HG03060 (cell line): Measurements from ENCODE around the gene TECTA.
"Not testable (repeated sequence)": the region's sequence is repeated elsewhere in the genome, so short reads cannot be mapped to it uniquely, and the experiment has no call there.

ENCODE experiments used
- ATAC-seq: cut with Tn5 transposase; IDR thresholded peaks from one replicate; pipeline ENCODE4 v1.9.1; 2021; ENCODE audit warnings: low read depth, moderate number of reproducible peaks; ENCODE audit not compliant: unreplicated experiment

Gene TECTA

DNA sequence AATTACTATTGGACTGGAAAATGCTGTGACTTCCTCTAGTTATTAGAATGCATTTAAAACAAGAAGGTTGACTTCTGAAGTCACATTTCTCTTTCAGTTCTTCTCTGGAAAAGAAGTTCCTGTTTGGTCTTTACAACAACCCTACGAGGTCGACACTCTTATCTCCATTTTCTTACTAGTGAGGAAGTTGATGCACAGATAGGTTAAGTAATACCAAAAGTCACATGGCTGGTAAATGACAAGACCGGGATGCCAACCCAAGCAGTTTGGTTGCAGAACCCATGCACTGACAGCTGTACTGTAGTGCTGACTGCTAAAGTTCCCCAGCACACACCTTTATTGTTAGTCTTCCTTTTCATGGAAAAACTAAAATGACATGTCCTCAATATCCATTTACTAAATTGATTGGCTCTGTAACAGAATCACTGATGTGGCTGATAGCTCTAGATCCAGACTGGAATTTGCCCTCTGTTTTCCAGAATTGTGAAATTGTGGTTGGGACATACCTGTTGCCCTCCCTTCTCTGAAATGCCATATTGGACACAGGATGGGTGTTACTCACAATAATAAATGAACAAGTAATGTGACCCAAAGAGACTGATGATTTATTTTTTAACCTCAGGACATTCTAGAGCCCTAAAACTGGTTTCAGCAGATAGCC, 9.4 kb upstream of the TECTA start:
- ATAC-seq, result no peak

DNA sequence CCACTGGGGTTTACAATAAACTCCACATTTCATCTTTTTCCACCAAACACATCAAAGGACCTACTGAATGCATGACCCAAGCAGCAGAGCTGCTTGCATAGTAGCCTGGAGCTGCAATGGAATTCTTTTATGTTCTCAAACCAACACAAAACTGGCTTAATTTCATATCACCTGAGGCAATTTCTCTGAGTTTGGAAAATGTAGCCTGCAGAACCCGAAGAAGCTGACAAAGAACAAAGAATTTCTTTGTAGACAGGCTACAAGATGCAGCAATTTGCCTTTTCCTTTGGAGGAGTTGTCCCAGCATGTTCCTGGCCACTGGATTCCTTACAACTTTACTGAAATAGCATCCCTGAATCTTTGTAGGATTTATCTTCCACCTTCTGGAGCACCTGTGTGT, 5.5 kb upstream of the TECTA start:
- no peak for ATAC-seq

DNA sequence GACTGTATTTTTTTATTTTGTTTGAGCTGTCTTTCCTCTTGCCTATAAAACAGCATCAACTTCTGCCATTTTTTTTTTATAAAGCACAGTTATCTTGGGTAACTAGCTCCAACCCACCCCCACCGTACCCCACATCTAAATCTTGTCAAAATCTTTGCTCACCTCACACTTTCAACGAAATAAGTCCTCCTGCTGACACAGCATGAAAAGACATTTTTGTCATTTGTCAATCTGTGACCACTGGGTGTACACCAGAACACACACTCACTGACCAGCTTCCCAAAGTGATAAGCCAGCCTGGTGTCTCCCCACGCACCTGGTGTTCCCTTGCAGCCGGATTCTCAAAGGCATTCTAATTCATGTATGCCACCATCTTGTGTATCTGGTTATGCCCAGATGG, 1.7 kb upstream of the TECTA start:
- ATAC-seq, result no peak

DNA sequence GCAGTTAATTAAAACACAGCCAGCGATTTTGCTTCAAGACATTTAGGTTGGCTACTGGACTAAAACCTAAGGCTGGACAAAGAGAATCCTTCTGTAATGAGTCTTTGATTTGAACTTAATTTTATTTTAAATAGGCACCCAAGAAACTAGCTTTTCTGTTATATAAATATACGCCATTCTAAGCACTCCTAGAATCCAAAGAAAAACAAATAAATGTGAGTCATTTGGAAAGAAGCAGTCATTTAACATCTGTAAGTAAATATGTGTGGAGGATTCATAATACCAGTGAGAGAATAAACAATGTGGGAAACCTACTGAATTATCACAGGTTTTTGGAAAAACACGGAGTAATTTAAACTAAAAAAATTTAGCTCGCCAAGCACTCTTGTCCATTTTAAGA, 1.2 kb upstream of the TECTA start:
- ATAC-seq, result no peak

DNA sequence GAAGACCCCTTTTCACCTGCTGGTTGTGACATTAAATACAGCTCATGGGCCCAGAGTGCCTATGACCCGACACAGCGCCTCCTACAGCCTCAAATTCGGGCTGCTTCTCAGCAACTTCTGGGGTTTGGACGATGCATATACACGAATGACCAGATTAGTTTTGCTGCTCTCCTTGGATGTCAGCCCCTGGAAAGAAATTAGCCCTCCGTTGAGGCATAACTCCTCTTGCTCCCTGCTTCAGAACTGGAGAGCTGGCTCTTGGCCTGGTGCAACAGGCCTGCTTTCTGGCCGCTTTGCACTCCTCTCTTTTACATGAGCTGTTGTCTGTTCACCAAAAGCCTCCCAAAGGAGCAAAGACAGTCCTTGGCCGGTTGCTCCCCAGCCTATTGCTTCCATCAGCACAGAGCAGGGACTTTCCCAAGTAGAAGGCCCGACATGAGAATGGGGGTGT, 3.3 kb downstream of the TECTA start:
- ATAC-seq, result no peak

DNA sequence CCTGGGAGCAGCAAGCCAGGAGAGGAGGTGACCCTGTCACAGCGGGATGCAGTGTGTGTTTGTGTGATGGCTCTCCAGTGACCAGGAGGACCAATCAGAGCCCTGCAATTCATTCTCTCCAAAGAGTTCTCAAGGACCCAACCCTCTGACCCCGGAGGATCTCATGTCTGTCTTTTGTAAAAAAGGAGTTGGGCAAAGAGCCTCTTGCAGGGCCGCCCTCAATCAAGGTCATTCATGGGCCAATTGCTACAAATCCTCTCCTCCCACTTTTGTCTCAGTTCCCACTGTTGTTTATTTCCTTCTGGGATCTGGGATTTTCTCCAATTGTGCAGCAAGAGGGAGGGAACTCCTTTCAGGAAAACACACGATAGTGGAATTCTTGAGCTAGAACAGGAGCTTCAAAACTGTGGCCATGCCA, 4.0 kb downstream of the TECTA start:
- no peak for ATAC-seq

DNA sequence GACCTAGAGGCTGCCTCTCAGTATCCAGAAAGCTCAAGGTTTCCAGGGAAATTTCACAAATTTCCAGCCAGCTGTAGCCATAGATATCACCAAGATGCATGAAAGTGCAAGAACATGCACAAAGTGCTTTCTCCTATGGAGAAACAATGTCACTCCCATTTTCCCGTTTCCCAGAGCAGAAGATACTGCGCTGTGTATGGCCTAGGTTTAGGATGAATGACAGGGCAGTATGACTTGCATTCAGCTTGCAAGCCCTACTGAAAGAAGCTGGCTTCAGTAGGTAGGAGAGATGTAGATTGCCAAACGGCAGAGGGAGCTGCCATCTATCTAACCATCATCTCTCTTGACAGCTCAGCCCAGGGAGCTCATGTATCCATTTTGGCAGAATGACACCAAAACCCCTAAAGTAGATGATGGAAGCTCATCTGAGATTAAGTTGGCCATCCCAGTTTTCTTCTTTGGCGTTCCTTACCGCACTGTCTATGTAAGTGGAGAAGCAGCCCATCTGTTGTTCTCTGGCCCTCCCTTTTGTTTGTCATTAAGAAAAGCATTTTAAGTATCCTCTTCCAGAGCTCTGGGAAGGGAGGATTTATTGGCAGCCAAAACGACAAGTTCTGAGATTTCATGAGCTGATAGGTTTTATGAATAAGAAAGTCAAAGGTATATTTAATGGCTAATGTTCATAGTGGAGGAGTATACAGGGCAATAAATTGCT, 4.6 kb downstream of the TECTA start:
- no peak for ATAC-seq

DNA sequence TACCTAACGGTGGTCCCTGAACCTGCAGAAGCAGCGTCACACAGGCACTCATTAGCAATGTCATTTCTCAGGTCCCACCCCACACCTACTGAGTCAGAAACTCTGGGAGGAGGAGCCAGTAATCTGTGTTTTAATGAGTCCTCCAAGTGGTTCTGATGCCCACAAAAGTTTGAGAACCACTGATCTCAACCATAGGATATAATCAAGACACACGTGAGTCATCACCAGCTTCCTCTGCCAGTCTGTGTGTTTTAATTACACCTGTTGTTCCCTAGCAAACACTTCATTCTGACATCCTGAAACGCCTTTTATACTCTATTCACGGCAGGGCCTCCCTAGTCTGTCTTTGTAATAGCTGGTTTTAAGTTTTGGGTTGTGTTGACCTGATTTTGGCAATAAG, 5.8 kb downstream of the TECTA start:
- ATAC-seq, result no peak

DNA sequence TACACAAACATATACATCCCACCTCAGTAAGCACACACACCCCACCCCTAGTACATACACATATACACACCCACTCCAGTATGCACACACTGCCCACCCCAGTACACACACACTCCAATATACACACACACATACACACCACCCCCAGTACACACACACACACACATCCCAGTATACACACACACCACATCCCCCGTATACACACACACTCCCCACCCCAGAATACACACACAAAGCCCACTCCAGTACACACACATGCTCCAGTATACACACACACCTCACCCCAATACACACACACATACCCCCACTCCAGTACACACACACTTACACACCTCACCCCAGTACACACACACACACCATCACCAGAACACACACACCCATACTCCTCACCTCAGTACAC, 7.4 kb downstream of the TECTA start:
- no peak for ATAC-seq

DNA sequence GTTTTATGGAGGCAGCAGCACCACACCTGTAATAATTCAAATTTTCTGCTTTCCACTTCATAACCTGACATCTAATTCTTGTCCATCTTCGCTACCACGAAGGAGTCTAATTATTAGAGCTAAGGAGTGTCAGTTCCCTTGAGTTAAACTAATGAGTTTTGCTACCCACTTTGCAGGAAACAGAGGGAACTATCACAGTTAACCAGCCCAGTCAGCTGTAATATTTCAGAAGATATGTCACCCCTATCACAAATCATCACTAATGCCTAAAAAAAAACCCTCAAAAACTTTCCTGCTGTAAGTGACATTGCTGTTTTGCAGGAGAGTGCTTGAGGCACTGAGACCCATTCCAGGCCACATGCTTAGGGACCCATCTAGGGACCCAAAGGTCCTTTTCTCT, 8.4 kb downstream of the TECTA start:
- ATAC-seq, result no peak

DNA sequence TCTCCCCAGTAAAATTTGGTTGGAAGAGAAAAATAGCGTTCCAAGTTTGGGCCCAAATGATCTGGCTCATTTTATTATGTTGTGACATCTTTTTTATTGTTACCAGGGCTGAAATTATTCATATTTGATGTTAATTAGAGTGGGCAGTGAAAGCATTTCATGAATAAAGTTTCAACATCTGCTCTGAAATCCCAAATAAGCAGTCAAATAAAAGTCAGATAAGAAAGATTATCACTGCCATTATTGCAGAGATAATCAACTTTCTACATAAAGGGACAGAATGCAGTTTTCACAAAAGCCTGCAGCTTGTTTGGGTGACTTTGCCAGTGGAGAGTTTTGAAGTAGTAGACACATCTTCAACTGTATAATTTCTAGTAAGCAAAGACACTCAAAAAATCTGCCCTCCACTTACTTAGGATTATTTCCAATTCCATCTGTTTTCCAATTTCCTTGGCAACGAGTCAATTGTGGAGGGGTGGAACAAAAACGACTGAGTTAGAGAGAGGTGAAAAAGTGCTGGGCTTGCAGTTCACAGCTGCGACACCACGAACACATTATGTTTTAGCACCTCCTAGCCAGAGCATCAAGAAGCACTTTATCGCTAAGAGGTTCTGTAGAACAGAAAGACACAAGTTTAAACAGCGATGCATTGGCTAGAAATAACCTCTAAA, 9.0 kb downstream of the TECTA start:
- ATAC-seq, result no peak

DNA sequence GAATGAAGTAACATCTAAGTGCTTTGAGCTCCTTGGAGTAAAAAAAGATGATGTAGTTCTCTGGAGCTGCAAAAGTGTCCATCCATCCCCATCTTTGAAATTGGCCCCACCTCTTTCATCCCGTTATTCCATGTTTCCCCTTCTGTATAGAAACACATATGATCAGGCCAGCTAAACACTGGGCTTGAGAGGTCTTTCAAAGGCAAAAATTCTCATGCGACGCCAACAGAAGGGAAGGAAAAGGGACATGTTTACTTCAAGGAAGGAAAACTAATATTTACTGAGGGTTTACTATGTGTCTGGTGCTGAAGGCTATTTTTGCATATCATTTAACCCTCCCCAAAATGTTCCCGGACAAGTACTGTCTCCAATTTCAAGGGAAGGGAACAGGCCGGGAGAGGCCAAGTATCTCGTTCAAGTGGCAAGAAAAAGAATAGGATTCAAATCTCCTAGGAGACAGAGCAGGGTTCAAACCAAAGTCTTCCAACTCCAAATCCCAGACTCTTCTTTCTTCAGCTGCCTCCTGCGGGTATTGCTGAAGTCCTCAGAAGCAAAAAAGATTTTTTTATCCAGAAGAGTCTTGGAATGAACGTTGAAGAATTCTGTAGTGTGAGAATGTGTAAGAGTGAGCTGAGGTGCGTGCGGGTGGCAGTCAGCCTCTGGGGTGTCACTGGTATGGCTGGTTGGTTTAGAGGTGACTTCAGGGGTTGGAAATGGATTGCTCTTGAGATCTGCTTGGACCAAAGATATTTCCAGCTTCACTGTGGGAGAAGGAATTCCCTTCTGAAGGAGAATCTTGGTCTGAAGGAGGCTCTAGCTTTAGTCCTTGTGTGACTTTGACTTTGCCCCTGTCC, 10.1 kb downstream of the TECTA start:
- ATAC-seq, result no peak

DNA sequence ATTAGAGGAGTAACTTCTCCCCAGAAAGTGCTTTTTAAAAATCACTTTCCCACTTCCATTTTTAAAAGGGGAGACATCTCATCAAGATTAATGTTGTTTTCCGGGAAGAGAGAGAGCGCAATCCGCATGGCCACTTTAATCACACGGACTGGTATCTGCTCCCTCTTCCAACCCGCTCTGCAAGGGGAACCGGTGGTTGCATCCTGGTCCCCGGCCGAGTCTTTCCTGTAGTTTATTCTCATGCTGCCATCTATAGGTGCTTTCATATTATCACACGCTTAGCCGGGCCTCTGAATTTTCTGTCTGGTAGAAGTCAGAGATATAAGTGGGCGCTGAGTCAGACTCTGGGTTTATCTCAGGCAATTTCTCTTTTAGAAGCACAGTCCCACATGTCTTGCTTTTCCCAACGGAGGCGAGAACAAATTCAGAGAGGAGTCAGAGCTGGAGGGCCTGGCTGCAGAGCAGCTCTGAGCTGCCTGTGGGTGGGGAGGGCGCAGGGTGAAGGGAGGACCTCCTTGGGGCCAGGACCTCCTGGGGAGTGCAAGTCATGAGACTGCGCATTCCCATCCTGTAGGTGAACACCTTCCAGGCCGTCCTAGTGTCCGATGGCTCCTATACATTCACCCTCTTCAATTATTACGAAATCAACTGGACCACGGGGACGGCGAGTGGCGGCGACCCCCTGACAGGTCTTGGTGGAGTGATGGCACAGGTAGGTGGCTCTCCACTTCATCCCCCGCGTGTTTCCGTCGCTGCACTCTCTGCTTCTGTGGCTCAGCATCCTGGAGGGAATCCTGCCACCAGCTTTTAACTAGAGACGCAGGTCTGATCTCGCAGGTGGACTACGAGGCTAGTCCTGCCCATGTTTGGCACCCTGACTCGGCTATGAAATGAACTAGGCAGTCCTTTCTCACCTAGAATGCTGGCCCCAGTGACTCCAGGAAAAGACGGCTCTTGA, 11.7 kb downstream of the TECTA start:
- no peak for ATAC-seq

DNA sequence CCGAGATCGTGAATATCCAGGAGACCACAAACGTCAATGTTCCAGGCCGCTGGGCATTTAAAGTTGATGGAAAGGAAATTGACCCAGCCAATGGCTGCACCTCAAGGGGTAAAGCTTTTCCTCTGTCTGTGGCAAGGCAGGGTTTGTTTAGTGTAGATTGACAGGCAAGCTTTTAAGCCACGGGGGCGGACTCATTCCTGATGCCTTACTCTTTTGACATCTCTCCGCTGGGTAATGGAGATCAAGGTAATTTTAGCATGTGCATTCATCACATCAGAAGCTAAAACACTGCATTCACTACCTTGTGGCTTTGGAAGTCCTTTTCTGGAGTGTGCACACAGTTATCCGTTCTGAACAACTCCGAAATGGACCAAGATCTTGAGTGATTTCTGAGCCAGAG, 12.6 kb downstream of the TECTA start:
- no peak for ATAC-seq

DNA sequence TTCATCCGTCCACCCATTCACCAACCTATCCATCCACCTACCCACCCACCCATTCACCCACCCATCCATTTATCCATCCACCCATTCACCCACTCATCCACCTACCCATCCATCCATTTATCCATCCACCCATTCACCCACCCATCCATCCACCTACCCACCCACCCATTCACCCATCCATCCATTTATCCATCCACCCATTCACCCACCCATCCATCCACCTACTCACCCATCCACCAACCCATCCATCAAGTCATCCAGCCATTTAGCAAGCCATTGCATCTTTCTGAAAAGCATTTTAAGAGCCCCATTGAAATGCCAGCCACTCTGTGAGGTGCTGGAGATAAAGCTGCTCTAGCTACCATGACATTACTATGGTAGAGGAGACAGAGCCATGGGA, 14.0 kb downstream of the TECTA start:
- ATAC-seq, result not testable (repeated sequence)

DNA sequence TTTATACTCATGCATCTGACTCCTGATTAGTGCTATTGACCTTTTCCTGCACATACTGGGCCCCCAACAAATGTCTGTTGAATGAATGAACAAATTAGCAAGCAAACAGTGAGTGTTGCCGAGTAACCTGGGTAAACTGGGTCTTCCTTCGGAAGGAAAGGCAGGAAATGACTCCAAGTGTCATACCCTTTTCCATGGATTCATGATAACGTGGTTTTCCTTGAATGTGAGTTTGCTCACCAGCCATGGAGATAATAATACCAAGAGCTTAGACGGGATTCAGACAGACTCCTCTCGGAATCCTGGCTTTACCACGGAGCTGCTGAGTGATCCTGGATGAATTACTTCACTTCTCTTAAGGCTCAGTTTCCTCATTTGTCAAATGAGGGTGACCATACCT, 16.7 kb downstream of the TECTA start:
- no peak for ATAC-seq

DNA sequence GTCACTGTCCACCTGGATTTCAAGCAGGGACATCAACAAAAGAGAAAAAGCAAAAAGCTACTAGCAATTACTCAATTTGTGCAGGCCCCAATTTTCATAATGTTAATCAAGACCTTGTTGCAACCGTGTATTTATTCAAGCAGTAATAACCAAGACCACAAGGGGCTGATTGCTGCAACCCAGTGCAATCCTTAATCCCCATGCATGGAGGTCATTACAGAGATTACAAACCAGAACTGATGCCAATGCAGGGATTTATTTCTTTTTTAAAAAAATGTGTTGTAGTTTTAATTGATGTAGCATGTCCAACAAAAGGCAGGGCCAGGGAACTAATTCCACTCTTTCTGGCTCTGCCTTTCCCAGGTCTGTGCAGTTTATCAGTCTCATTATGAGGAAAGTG, 18.4 kb downstream of the TECTA start:
- no peak for ATAC-seq

DNA sequence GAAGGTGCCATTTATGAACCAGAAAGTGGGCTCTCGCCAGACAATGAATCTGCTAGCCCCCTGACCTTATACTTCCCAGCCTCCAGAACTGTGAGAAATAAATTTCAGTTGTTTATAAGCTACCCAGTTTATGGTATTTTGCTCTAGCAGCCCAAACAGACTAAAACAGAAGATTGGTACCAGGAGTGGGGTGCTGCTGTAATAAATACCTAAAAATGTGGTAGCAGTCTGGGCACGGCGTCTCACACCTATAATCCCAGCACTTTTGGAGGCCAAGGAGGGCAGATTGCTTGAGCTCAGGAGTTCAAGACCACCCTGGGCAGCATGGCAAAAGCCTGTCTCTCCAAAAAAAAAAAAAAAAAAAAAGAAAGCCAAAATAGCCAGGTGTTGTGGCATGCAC, 21.3 kb downstream of the TECTA start:
- ATAC-seq, result no peak

DNA sequence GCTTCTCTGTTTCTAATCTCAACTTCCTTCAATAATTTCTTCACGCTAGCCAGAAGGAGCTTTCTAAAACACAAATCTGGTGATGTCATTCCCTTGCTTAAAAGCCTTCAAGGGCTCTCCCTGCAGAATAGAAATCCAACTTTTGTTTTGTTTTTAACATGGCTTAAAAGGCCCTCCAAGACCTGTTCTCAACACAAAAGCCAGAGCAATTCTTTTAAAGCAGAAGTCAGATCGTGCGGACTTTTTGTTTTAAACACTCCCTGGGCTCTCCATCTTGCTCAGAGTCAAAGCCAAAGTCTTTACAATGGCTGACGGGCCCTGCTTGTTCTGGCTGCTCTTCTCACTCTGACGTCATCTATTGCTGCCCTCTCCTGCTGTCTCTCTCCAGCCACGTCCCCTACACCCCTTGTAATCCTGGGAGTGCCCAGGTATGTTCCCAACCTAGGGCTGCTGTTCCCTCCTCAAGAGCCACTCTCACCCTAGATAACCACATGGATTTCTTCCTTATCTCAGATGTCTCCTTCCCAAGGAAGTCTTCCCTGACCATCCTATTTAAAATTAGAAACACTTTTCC, 22.5 kb downstream of the TECTA start:
- no peak for ATAC-seq

DNA sequence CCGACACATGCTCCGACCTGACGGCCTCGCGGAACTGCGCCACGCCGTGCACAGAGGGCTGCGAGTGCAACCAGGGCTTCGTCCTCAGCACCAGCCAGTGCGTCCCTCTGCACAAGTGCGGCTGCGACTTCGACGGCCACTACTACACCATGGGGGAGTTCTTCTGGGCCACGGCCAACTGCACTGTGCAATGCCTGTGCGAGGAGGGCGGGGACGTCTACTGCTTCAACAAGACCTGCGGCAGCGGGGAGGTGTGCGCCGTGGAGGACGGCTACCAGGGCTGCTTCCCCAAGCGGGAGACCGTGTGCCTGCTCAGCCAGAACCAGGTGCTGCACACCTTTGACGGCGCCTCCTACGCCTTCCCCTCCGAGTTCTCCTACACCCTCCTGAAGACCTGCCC, 26.8 kb downstream of the TECTA start:
- ATAC-seq, result no peak
